Endodermal cell (in vitro differentiated cells): ENCODE data around the gene NDUFA8. TPM values are rescaled to one million over a fixed set of nuclear protein-coding genes. Genes with fewer than 3 reads are reported as not detected.

Source experiments
- DNase-seq: peaks from one replicate; pipeline ENCODE4 v3.0.0-alpha.2; 2017
- H3K27ac ChIP-seq: 2 replicates; pipeline ENCODE4 v1.5.1; 2013; ENCODE audit warnings: mild to moderate bottlenecking, low read depth, low read length, moderate library complexity
- H3K27me3 ChIP-seq: 2 replicates; pipeline ENCODE4 v1.6.1; 2013; ENCODE audit warnings: mild to moderate bottlenecking, low read length, moderate library complexity; ENCODE audit not compliant: insufficient read depth, control insufficient read depth, poor library complexity, severe bottlenecking
- H3K36me3 ChIP-seq: 2 replicates; pipeline ENCODE4 v1.7.0; 2013; ENCODE audit warnings: mild to moderate bottlenecking, low read length, moderate library complexity; ENCODE audit not compliant: control insufficient read depth, insufficient read depth
- H3K4me1 ChIP-seq: one replicate; pipeline ENCODE4 v1.7.0; 2013; ENCODE audit warnings: low read length; ENCODE audit not compliant: control insufficient read depth, insufficient read depth
- H3K4me3 ChIP-seq: 2 replicates; pipeline ENCODE4 v1.5.1; 2013; ENCODE audit warnings: mild to moderate bottlenecking, low read length, moderate library complexity
- H3K9ac ChIP-seq: 2 replicates; pipeline ENCODE4 v1.6.1; 2013; ENCODE audit warnings: mild to moderate bottlenecking, low read length, moderate library complexity; ENCODE audit not compliant: poor library complexity, severe bottlenecking; ENCODE audit errors: extremely low read depth
- H3K9me3 ChIP-seq: 2 replicates; pipeline ENCODE4 v1.6.1; 2013; ENCODE audit warnings: mild to moderate bottlenecking, low read length, moderate library complexity; ENCODE audit not compliant: control insufficient read depth
- H3K27ac Mint-ChIP-seq: 2 replicates; pipeline ENCODE4 v1.8.0; 2020; ENCODE audit warnings: mixed read lengths
- H3K27me3 Mint-ChIP-seq: 2 replicates; pipeline ENCODE4 v1.8.0; 2021; ENCODE audit warnings: mild to moderate bottlenecking, mixed read lengths; ENCODE audit not compliant: insufficient read depth
- H3K36me3 Mint-ChIP-seq: 2 replicates; pipeline ENCODE4 v1.8.0; 2020; ENCODE audit warnings: low read depth, mixed read lengths
- H3K4me1 Mint-ChIP-seq: 2 replicates; pipeline ENCODE4 v1.8.0; 2020; ENCODE audit warnings: mixed read lengths
- H3K4me3 Mint-ChIP-seq: 2 replicates; pipeline ENCODE4 v1.8.0; 2020; ENCODE audit warnings: mild to moderate bottlenecking, moderate library complexity, mixed read lengths
- H3K9me3 Mint-ChIP-seq: 2 replicates; pipeline ENCODE4 v1.8.0; 2020; ENCODE audit warnings: mild to moderate bottlenecking, mixed read lengths
- WGBS, 2 experiments: methylation state at CpG; one replicate each; pipeline versions ENCODE4 v1.1.5 to v1.1.7; 2013; ENCODE audit warnings: missing lambda C conversion rate in 2 of 2, mixed read lengths in 1 of 2; ENCODE audit not compliant: insufficient coverage in 1 of 2, insufficient read length in 1 of 2; 5-methylcytosine and 5-hydroxymethylcytosine counted together
- total RNA-seq, 2 donors: library from RNA; stranded (reverse); fragmentation: NEBNext Ultra II Directional in 1 of 2; extraction: Animal tissue kit (Norgen Biotek cat#: 25700) in 1 of 2; gene quantifications; 2 replicates in 1 of 2; 3 replicates in 1 of 2; pipeline ENCODE4 v1.2.1, GENCODE V29; 2021
- TF ChIP-seq, protein P1 (sequence below): fragments of 200-600 bp; sonication (generic); conservative IDR thresholded peaks from 2 replicates; pipeline ENCODE4 v1.5.0; 2021; ENCODE audit warnings: antibody characterized with exemption, mild to moderate bottlenecking

Gene NDUFA8
- total RNA-seq, 2 donors from 2014 or later: 65.8 to 67.8 TPM

DNA sequence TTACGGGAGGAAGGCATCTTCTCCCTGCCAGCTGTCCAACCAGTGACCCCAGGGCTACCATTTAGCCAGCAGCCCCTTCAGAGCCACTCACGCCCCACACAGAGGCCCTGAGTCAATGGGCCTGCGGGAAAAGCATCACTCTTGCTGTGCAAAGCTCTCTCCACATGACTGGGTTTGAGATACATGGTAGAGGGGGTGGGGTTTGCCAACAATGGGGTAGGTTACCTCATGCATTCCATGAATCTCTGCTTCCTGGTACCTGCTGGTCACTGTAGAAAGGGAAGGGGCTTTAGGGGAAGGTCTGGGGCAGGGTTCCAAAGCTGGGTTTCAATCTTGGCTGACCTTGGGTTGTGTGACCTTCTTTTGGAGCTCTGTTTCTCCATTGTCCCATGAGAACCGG, 43.5 kb downstream of the NDUFA8 start:
- peaks cover 10% of the 10 kb centered on the region for H3K27me3 Mint-ChIP-seq
- DNase-seq: peak; percentile 87
- no peaks in the 10 kb centered on the region for H3K36me3 Mint-ChIP-seq
- H3K4me3 Mint-ChIP-seq: no peak overlapping the region
- Histone ChIP-seq H3K4me3 (no peak overlapping the region), H3K27ac (no peak overlapping the region), H3K36me3 (no peaks in the 10 kb centered on the region), H3K4me1 (peaks cover 6% of the 10 kb centered on the region), H3K9me3 (no peaks in the 10 kb centered on the region), H3K27me3 (no peaks in the 10 kb centered on the region), H3K9ac (no peak overlapping the region)
- WGBS, 2 experiments: 50 to 63% methylated on average over 2 to 4 of the region's 4 CpGs
- H3K9me3 Mint-ChIP-seq: no peaks in the 10 kb centered on the region
- H3K27ac Mint-ChIP-seq: no peak overlapping the region
- TF ChIP-seq, protein P1, sequence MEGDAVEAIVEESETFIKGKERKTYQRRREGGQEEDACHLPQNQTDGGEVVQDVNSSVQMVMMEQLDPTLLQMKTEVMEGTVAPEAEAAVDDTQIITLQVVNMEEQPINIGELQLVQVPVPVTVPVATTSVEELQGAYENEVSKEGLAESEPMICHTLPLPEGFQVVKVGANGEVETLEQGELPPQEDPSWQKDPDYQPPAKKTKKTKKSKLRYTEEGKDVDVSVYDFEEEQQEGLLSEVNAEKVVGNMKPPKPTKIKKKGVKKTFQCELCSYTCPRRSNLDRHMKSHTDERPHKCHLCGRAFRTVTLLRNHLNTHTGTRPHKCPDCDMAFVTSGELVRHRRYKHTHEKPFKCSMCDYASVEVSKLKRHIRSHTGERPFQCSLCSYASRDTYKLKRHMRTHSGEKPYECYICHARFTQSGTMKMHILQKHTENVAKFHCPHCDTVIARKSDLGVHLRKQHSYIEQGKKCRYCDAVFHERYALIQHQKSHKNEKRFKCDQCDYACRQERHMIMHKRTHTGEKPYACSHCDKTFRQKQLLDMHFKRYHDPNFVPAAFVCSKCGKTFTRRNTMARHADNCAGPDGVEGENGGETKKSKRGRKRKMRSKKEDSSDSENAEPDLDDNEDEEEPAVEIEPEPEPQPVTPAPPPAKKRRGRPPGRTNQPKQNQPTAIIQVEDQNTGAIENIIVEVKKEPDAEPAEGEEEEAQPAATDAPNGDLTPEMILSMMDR: no peak
- peaks cover 16% of the 10 kb centered on the region for H3K4me1 Mint-ChIP-seq

DNA sequence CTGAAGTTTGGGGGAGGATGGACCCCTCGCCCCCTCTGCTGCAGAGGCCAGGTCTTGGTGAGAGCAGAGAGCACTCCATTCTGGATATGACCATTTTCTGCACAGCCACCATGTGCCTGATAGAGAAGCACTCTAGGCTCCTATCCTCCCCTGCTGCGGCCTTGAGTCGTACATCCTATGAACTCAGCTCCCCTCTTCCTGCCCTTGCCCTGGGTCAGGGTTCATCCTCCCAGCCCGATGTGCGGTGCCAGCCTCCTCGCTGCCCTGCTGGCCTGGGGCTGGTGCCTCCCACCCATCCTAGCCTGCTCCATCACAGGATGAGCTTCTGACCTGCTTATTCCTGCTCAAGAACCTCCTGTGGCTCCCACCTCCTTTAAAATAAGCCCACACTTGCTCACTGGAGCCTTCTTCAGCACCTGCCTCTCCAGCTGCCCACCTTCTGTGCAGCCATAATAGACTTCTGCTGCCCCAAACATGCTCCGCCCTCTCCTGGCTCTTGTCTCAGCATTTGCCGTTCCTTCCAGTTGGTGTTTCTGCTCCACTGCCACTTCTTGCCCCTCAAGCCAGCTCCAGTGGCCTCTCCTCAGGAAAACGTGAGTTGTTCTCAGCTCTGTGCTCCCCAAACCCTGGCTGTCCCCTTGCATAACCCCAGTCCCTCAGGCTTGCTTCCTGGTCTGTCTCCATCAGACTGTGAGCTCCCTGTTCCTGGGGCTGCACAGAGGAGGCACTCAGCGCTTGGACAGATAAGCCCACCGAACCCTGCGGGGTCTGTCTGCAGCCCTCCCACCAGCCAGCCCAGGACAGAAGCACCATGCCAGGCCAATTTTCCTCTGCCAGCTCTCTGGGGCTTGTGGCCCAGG, 44.2 kb downstream of the NDUFA8 start:
- H3K36me3 Mint-ChIP-seq: no peaks in the 10 kb centered on the region
- H3K36me3 ChIP-seq: no peaks in the 10 kb centered on the region
- peaks cover 16% of the 10 kb centered on the region for H3K4me1 Mint-ChIP-seq
- TF ChIP-seq, protein P1: no peak
- H3K4me1 ChIP-seq: peaks cover 6% of the 10 kb centered on the region
- no peaks in the 10 kb centered on the region for H3K9me3 Mint-ChIP-seq
- H3K4me3 ChIP-seq: no peak overlapping the region
- no peaks in the 10 kb centered on the region for H3K9me3 ChIP-seq
- peak overlapping the region; percentile 48 for H3K27ac Mint-ChIP-seq
- peaks cover 10% of the 10 kb centered on the region for H3K27me3 Mint-ChIP-seq
- whole genome bisulfite sequencing, 2 experiments: 85 to 90% methylated on average over 8 to 12 of the region's 12 CpGs
- H3K4me3 Mint-ChIP-seq: no peak overlapping the region
- H3K9ac ChIP-seq: no peak overlapping the region
- no peak for DNase-seq
- H3K27ac ChIP-seq: no peak overlapping the region
- no peaks in the 10 kb centered on the region for H3K27me3 ChIP-seq

DNA sequence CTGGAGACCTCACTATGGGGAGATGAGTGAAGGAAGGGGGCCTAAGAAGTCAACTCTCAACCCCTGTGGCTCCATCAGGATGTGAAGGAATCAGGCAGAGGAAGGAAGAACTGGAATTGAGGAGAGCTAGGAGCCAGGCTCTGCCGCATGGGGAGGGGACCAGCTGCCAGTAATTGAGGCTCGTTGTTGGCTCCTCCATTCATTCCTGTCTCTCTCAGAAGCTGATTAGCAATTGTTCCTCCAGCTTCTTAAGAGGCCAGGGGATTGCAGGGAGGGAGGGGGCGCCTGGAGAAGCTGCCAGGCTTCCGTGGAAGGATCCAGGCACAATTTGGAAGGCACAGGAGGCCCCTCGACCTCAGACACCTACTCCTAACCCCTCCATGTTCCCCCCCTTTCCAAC, 46.0 kb downstream of the NDUFA8 start:
- no peak overlapping the region for H3K9ac ChIP-seq
- 50 to 53% methylated on average over 2 to 3 of the region's 5 CpGs for WGBS, 2 experiments
- DNase-seq: no peak
- TF ChIP-seq, protein P1: no peak
- no peaks in the 10 kb centered on the region for H3K9me3 ChIP-seq
- Mint-ChIP-seq H3K27me3 (peaks cover 7% of the 10 kb centered on the region), H3K9me3 (no peaks in the 10 kb centered on the region), H3K27ac (no peak overlapping the region), H3K36me3 (no peaks in the 10 kb centered on the region), H3K4me1 (peaks cover 16% of the 10 kb centered on the region), H3K4me3 (no peak overlapping the region)
- no peak overlapping the region for H3K27ac ChIP-seq
- H3K36me3 ChIP-seq: no peaks in the 10 kb centered on the region
- H3K27me3 ChIP-seq: no peaks in the 10 kb centered on the region
- no peak overlapping the region for H3K4me3 ChIP-seq
- H3K4me1 ChIP-seq: peaks cover 6% of the 10 kb centered on the region
